Measurements from ENCODE around the gene OST4. TPM values are rescaled to one million over a fixed set of nuclear protein-coding genes. Genes with fewer than 3 reads are reported as not detected.

The OST4 gene
- total RNA-seq, 1 donor from 2014 or later, result 269 TPM

GRCh38 chr2:27089111-27089954, 17.9 kb upstream of the OST4 start:
- no peak overlapping the region for H3K27ac ChIP-seq
- H3K27me3 ChIP-seq, result no peaks in the 10 kb centered on the region
- no peak for DNase-seq (ENCODE audit: extremely low spot score in 2 of 2)
- H3K36me3 ChIP-seq, result no peaks in the 10 kb centered on the region
- no peaks in the 10 kb centered on the region for H3K9me3 ChIP-seq
- TF ChIP-seq POLR2A (IDR thresholded peaks at IDR 0.05), result no peak
- TF ChIP-seq, protein P1, sequence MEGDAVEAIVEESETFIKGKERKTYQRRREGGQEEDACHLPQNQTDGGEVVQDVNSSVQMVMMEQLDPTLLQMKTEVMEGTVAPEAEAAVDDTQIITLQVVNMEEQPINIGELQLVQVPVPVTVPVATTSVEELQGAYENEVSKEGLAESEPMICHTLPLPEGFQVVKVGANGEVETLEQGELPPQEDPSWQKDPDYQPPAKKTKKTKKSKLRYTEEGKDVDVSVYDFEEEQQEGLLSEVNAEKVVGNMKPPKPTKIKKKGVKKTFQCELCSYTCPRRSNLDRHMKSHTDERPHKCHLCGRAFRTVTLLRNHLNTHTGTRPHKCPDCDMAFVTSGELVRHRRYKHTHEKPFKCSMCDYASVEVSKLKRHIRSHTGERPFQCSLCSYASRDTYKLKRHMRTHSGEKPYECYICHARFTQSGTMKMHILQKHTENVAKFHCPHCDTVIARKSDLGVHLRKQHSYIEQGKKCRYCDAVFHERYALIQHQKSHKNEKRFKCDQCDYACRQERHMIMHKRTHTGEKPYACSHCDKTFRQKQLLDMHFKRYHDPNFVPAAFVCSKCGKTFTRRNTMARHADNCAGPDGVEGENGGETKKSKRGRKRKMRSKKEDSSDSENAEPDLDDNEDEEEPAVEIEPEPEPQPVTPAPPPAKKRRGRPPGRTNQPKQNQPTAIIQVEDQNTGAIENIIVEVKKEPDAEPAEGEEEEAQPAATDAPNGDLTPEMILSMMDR (IDR thresholded peaks at IDR 0.05), result no peak
- no peak for TF ChIP-seq POLR2AphosphoS5 (IDR thresholded peaks at IDR 0.05; ENCODE audit: insufficient read depth in 1 of 2, low read depth in 1 of 2)
- intact Hi-C loops (cut with DNase I), result loop anchor here (5.0 to 10.0 kb wide), 2 partner anchors 55 to 127 kb away; partner anchors contain the start of gene TMEM214
- no peak overlapping the region for H3K4me3 ChIP-seq
- peaks cover 26% of the 10 kb centered on the region for H3K4me1 ChIP-seq

GRCh38 chr2:27088634-27089033, 17.2 kb upstream of the OST4 start:
- H3K9me3 ChIP-seq, result no peaks in the 10 kb centered on the region
- no peak overlapping the region for H3K27ac ChIP-seq
- H3K4me1 ChIP-seq, result peaks cover 29% of the 10 kb centered on the region
- no peak for DNase-seq (ENCODE audit: extremely low spot score in 2 of 2)
- no peaks in the 10 kb centered on the region for H3K36me3 ChIP-seq
- no peak overlapping the region for H3K4me3 ChIP-seq
- TF ChIP-seq POLR2A (IDR thresholded peaks at IDR 0.05) (no peak), POLR2AphosphoS5 (IDR thresholded peaks at IDR 0.05; ENCODE audit: insufficient read depth in 1 of 2, low read depth in 1 of 2) (no peak)
- TF ChIP-seq, protein P1 (IDR thresholded peaks at IDR 0.05), result no peak
- intact Hi-C loops (cut with DNase I), result loop anchor here (5.0 to 10.0 kb wide), 2 partner anchors 54 to 126 kb away; partner anchors contain the start of gene TMEM214
- no peaks in the 10 kb centered on the region for H3K27me3 ChIP-seq

GRCh38 chr2:27087823-27088410, 16.5 kb upstream of the OST4 start:
- H3K4me1 ChIP-seq, result peaks cover 31% of the 10 kb centered on the region
- intact Hi-C loops (cut with DNase I), result loop anchor here (2.0 to 10.0 kb wide), 3 partner anchors 37 to 126 kb away; partner anchors contain the start of genes AGBL5 and TMEM214
- no peak overlapping the region for H3K27ac ChIP-seq
- no peaks in the 10 kb centered on the region for H3K9me3 ChIP-seq
- H3K27me3 ChIP-seq, result no peaks in the 10 kb centered on the region
- no peak overlapping the region for H3K4me3 ChIP-seq
- H3K36me3 ChIP-seq, result no peaks in the 10 kb centered on the region
- TF ChIP-seq POLR2A (IDR thresholded peaks at IDR 0.05) (no peak), POLR2AphosphoS5 (IDR thresholded peaks at IDR 0.05; ENCODE audit: insufficient read depth in 1 of 2, low read depth in 1 of 2) (no peak)
- TF ChIP-seq, protein P1 (IDR thresholded peaks at IDR 0.05), result no peak
- DNase-seq (ENCODE audit: extremely low spot score in 2 of 2), result no peak

DNA sequence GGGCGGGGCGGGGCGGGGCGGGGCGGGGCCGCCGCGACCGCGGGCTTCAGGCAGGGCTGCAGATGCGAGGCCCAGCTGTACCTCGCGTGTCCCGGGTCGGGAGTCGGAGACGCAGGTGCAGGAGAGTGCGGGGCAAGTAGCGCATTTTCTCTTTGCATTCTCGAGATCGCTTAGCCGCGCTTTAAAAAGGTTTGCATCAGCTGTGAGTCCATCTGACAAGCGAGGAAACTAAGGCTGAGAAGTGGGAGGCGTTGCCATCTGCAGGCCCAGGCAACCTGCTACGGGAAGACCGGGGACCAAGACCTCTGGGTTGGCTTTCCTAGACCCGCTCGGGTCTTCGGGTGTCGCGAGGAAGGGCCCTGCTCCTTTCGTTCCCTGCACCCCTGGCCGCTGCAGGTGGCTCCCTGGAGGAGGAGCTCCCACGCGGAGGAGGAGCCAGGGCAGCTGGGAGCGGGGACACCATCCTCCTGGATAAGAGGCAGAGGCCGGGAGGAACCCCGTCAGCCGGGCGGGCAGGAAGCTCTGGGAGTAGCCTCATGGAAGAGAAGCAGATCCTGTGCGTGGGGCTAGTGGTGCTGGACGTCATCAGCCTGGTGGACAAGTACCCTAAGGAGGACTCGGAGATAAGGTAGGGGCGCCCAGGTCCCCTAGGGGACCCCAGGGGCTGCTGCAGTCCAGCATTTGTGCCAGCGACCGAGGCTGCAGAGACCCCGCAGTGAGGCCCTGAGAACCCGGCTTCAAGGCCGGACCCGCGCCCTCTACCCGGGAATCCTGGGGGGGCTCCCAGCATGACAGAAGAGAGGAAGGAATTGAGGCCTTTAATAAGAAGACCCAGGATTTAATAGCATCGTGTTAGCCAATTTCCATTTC, 15.5 kb upstream of the OST4 start, which contains the start of gene KHK:
Gene KHK (plus strand): TSS at position 49 of the 870 bp plus-strand sequence. CDS start 488 bp downstream, at position 537.
- Histone ChIP-seq H3K9me3 (no peaks in the 10 kb centered on the region), H3K27ac (peak within 1 kb of the TSS; percentile 83), H3K4me1 (peaks cover 40% of the 10 kb centered on the region), H3K27me3 (no peaks in the 10 kb centered on the region), H3K4me3 (peak within 1 kb of the TSS; percentile 58 to 68), H3K36me3 (no peaks in the 10 kb centered on the region)
- intact Hi-C loops (cut with DNase I), result loop anchor here (2.0 to 10.0 kb wide), 3 partner anchors 36 to 125 kb away; partner anchors contain the start of genes AGBL5 and TMEM214
- DNase-seq (ENCODE audit: extremely low spot score in 2 of 2), result no peak
- TF ChIP-seq POLR2AphosphoS5 (IDR thresholded peaks at IDR 0.05; ENCODE audit: insufficient read depth in 1 of 2, low read depth in 1 of 2) (no peak), POLR2A (IDR thresholded peaks at IDR 0.05) (no peak)
- TF ChIP-seq, protein P1 (IDR thresholded peaks at IDR 0.05), result no peak

Data from vagina (tissue), 2 donors.